NAMALWA (cell line): ENCODE results near the gene ELL.

Experiments used
- DNase-seq: peaks from one replicate; pipeline ENCODE4 v3.0.0-alpha.2; 2015; ENCODE audit warnings: low spot score

Gene ELL

DNA sequence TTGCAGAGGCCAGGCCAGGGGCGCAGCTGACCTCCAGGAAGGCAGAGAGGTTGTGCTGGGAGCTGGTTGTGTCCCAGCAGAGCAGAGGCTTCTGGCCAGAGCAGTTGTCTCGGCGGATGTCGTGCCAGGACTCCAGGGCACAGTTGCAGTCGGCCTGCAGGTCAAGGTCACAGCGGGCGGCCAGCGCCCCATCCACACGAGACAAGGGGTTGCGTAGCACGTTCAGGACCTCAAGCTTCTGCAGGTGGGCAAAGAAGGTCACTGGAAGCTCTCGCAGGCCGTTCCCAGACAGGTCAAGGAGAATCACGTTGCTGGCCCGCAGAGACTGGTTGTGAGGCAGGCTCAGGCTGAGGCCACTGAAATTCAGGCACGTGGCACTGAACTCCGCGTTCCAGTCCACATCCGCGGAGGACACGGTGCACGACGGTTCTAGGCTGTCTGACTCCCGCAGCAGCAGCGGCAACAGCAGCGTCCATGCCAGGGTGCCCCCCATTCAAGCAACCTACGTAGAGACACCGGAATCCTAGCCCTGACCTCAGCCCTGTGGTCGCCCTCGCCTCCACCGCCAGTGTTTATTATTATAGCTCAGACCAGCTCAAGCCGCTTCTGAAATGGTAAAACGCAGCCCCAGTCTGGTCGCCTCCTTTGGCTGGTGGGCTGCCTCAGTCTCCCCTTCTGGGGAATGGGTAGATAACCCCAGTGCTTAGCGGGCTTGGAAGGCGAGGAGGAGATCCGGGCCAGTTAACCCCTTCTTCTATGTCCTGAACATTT, 125.2 kb downstream of the ELL start:
- DNase-seq: no peak

GRCh38 chr19:18393836-18394235, 128.0 kb downstream of the ELL start:
- no peak for DNase-seq

DNA sequence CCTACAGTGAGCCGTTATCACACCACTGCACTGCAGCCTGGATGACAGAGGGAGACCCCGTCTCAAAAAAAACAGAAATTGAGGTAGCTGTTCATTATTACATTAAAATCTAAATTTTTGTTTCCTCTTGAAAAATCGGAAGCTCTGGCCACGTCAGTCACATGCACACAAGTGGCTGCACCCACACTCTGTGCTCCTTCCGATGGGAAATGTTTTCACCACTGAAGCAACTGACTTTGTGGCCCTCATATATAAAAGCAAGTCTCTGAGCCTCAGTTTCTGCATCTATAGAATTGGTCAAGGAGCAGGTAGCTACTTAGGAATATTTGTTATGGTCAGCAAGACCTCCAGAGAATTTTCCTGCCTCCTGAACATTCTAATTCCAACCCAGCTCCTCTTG, 128.9 kb downstream of the ELL start:
- no peak for DNase-seq
